IMR-90 (cell line): ENCODE data around the gene PTPRG. TPM values are rescaled to one million over a fixed set of nuclear protein-coding genes. Genes with fewer than 3 reads are reported as not detected.

Experiments used
- ATAC-seq: fragments of 200-7000 bp; cut with Tn5 transposase; 2 replicates; pipeline ENCODE4 v1.9.1; 2020; ENCODE audit warnings: low read depth, mild to moderate bottlenecking, moderate library complexity
- BruUV-seq: library from RNA; stranded (reverse); fragments of 400-500 nt; replicated peaks from 2 replicates; lab custom pipeline; 2021; lab: Mats Ljungman, UMichigan
- CTCF ChIA-PET: fragments of 300-600 bp; formaldehyde crosslinking; extraction: SDS; loops from one replicate; lab custom pipeline; 2021; ENCODE audit warnings: antibody characterized with exemption; lab: Yijun Ruan, JAX
- POLR2A ChIA-PET: fragments of 300-600 bp; sonication (Branson Sonifier 250); formaldehyde crosslinking; loops from one replicate; lab custom pipeline; 2022; ENCODE audit warnings: antibody characterized with exemption; ENCODE audit not compliant: unreplicated experiment; lab: Charles Lee
- DNase-seq: peaks from one replicate; pipeline ENCODE4 v3.0.0; 2013
- H2AFZ ChIP-seq: replicated peaks from 2 replicates; pipeline ENCODE3; 2013; ENCODE audit warnings: low read length, mild to moderate bottlenecking; ENCODE audit not compliant: poor library complexity
- H2AK5ac ChIP-seq: 2 replicates; pipeline ENCODE4 v1.6.1; 2013; ENCODE audit warnings: low read depth, low read length, inconsistent platforms
- H2AK9ac ChIP-seq: replicated peaks from 2 replicates; pipeline ENCODE3; 2013; ENCODE audit warnings: mild to moderate bottlenecking, low read depth, low read length, moderate library complexity; ENCODE audit not compliant: poor library complexity
- H2BK120ac ChIP-seq: 2 replicates; pipeline ENCODE4 v1.6.1; 2013; ENCODE audit warnings: low read depth, low read length, inconsistent platforms
- H2BK15ac ChIP-seq: 3 replicates; pipeline ENCODE4 v1.6.1; 2013; ENCODE audit warnings: low read depth, low read length, inconsistent platforms
- H2BK20ac ChIP-seq: 2 replicates; pipeline ENCODE4 v1.6.1; 2013; ENCODE audit warnings: low read depth, mild to moderate bottlenecking, inconsistent platforms, low read length, moderate library complexity
- H2BK5ac ChIP-seq: 2 replicates; pipeline ENCODE4 v1.6.1; 2013; ENCODE audit warnings: mild to moderate bottlenecking, low read depth, low read length, inconsistent platforms; ENCODE audit not compliant: poor library complexity, severe bottlenecking
- H3K14ac ChIP-seq: replicated peaks from 2 replicates; pipeline ENCODE4 v1.6.1; 2013; ENCODE audit warnings: low read depth, low read length, inconsistent platforms
- H3K18ac ChIP-seq: 2 replicates; pipeline ENCODE4 v1.6.1; 2013; ENCODE audit warnings: low read depth, low read length, control low read depth
- H3K23ac ChIP-seq: 2 replicates; pipeline ENCODE4 v1.6.1; 2013; ENCODE audit warnings: low read depth, low read length, inconsistent platforms
- H3K27ac ChIP-seq: 2 replicates; pipeline ENCODE4 v1.5.1; 2013; ENCODE audit warnings: mild to moderate bottlenecking, control low read depth, low read length; ENCODE audit not compliant: insufficient read depth
- H3K27me3 ChIP-seq: 2 replicates; pipeline ENCODE4 v1.6.1; 2013; ENCODE audit warnings: low read length; ENCODE audit not compliant: control insufficient read depth, insufficient read depth
- H3K36me3 ChIP-seq: 2 replicates; pipeline ENCODE4 v1.6.1; 2013; ENCODE audit warnings: low read length, mixed read lengths; ENCODE audit not compliant: control insufficient read depth, insufficient read depth
- H3K4ac ChIP-seq: 2 replicates; pipeline ENCODE4 v1.6.1; 2013; ENCODE audit warnings: low read depth, low read length, inconsistent platforms
- H3K4me1 ChIP-seq: 2 replicates; pipeline ENCODE4 v1.6.1; 2013; ENCODE audit warnings: low read length, mixed read lengths; ENCODE audit not compliant: control insufficient read depth, insufficient read depth
- H3K4me2 ChIP-seq: 2 replicates; pipeline ENCODE4 v1.6.1; 2013; ENCODE audit warnings: low read depth, mild to moderate bottlenecking, control low read depth, low read length, moderate library complexity
- H3K4me3 ChIP-seq: 2 replicates; pipeline ENCODE4 v1.5.1; 2013; ENCODE audit warnings: low read depth, mild to moderate bottlenecking, control low read depth, low read length, moderate library complexity; ENCODE audit not compliant: insufficient read depth
- H3K56ac ChIP-seq: 2 replicates; pipeline ENCODE4 v1.6.1; 2013; ENCODE audit warnings: low read length, inconsistent platforms; ENCODE audit not compliant: insufficient read depth; ENCODE audit errors: extremely low read depth
- H3K79me1 ChIP-seq, 2 experiments: 2 replicates each; pipeline ENCODE4 v1.6.1; 2013; ENCODE audit warnings: low read length in 2 of 2, inconsistent platforms in 1 of 2, low read depth in 1 of 2
- H3K9ac ChIP-seq: 2 replicates; pipeline ENCODE4 v1.6.1; 2013; ENCODE audit warnings: low read depth, low read length, control low read depth
- H3K9me1 ChIP-seq: 2 replicates; pipeline ENCODE4 v1.6.1; 2013; ENCODE audit warnings: low read length, inconsistent platforms; ENCODE audit not compliant: insufficient read depth
- H3K9me3 ChIP-seq: 2 replicates; pipeline ENCODE4 v1.6.1; 2013; ENCODE audit warnings: low read length; ENCODE audit not compliant: control insufficient read depth, insufficient read depth
- H4K20me1 ChIP-seq: 2 replicates; pipeline ENCODE4 v1.6.1; 2013; ENCODE audit warnings: low read length, inconsistent platforms; ENCODE audit not compliant: insufficient read depth
- H4K5ac ChIP-seq: 2 replicates; pipeline ENCODE4 v1.6.1; 2013; ENCODE audit warnings: mild to moderate bottlenecking, low read depth, low read length, control low read depth
- H4K8ac ChIP-seq, 2 experiments: 2 replicates each; pipeline ENCODE4 v1.6.1; 2013; ENCODE audit warnings: low read depth in 2 of 2, low read length in 2 of 2, control low read depth in 1 of 2, inconsistent platforms in 1 of 2
- H4K91ac ChIP-seq: 2 replicates; pipeline ENCODE4 v1.6.1; 2013; ENCODE audit warnings: low read depth, low read length, inconsistent platforms; ENCODE audit not compliant: insufficient read depth
- BHLHE40 ChIP-seq: fragments of 150-350 bp; IDR thresholded peaks from 2 replicates; pipeline ENCODE4 v1.6.1; 2016; ENCODE audit warnings: mild to moderate bottlenecking, low read depth, low read length
- CEBPB ChIP-seq: IDR thresholded peaks from 2 replicates; pipeline ENCODE4 v1.6.1; 2012; ENCODE audit warnings: low read depth, low read length, improper control_type of control experiment
- CHD1 ChIP-seq: IDR thresholded peaks from 2 replicates; pipeline ENCODE4 v1.6.1; 2012; ENCODE audit warnings: low read depth, low read length, improper control_type of control experiment
- CTCF ChIP-seq: conservative IDR thresholded peaks from 2 replicates; pipeline ENCODE4 v1.5.1; 2012; ENCODE audit warnings: mild to moderate bottlenecking, low read depth, low read length, improper control_type of control experiment
- ELK1 ChIP-seq: fragments of 150-350 bp; IDR thresholded peaks from 2 replicates; pipeline ENCODE4 v1.6.1; 2016; ENCODE audit warnings: low read depth, mild to moderate bottlenecking, low read length, moderate library complexity, borderline replicate concordance
- MAFK ChIP-seq: IDR thresholded peaks from 2 replicates; pipeline ENCODE4 v1.6.1; 2012; ENCODE audit warnings: low read depth, low read length, improper control_type of control experiment
- MAZ ChIP-seq: IDR thresholded peaks from 2 replicates; pipeline ENCODE4 v1.6.1; 2012; ENCODE audit warnings: low read depth, mild to moderate bottlenecking, low read length, improper control_type of control experiment, moderate library complexity, borderline replicate concordance
- MXI1 ChIP-seq: IDR thresholded peaks from 2 replicates; pipeline ENCODE4 v1.6.1; 2012; ENCODE audit warnings: low read depth, mild to moderate bottlenecking, low read length, moderate library complexity, borderline replicate concordance
- NFE2L2 ChIP-seq: fragments of 150-350 bp; IDR thresholded peaks from 2 replicates; pipeline ENCODE4 v1.6.1; 2016; ENCODE audit warnings: low read depth, mild to moderate bottlenecking, low read length
- POLR2A ChIP-seq: IDR thresholded peaks from 2 replicates; pipeline ENCODE4 v1.6.1; 2012; ENCODE audit warnings: mild to moderate bottlenecking, low read depth, low read length
- RAD21 ChIP-seq: IDR thresholded peaks from 2 replicates; pipeline ENCODE4 v1.6.1; 2012; ENCODE audit warnings: low read length, improper control_type of control experiment
- RFX5 ChIP-seq: IDR thresholded peaks from 2 replicates; pipeline ENCODE4 v1.8.0; 2012; ENCODE audit warnings: low read depth, mild to moderate bottlenecking, low read length, moderate library complexity
- SMC3 ChIP-seq: fragments of 150-350 bp; IDR thresholded peaks from 2 replicates; pipeline ENCODE4 v1.6.1; 2016; ENCODE audit warnings: low read depth, mild to moderate bottlenecking, antibody characterized with exemption, low read length, moderate library complexity
- USF2 ChIP-seq: fragments of 150-350 bp; IDR thresholded peaks from 2 replicates; pipeline ENCODE4 v1.6.1; 2017; ENCODE audit warnings: mild to moderate bottlenecking, antibody characterized with exemption, low read length, low read depth
- WGBS, 2 experiments: methylation state at CpG; one replicate each; pipeline versions ENCODE4 v1.1.5 to v1.1.7; 2013; ENCODE audit warnings: missing lambda C conversion rate in 2 of 2; ENCODE audit not compliant: insufficient read length in 1 of 2; ENCODE audit errors: extremely low coverage in 2 of 2; 5-methylcytosine and 5-hydroxymethylcytosine counted together
- dilution Hi-C: fragments of 300-500 bp; cut with HindIII; formaldehyde crosslinking; loops from one replicate; pipeline ENCODE4 v1.14.3; 2018; ENCODE audit warnings: low sequenced_read_pairs; ENCODE audit not compliant: unreplicated experiment
- in situ Hi-C: fragments of 300-500 bp; cut with MboI; formaldehyde crosslinking; loops from 3 replicates; pipeline ENCODE4 v1.14.3; 2019; ENCODE audit warnings: low sequenced_read_pairs, inconsistent platforms, mixed read lengths
- intact Hi-C: fragments of 100-400 bp; cut with micrococcal nuclease; formaldehyde crosslinking; loops from 2 replicates; pipeline ENCODE4 v1.10.0; 2022
- polyA plus RNA-seq, 3 experiments: library from polyadenylated mRNA; depleted of rRNA; stranded (reverse); fragments of >200 nt; gene quantifications; 2 replicates each; pipeline ENCODE4 v1.2.3, GENCODE V29; 2012; ENCODE audit warnings: low replicate concordance in 1 of 3
- total RNA-seq: library from RNA; depleted of rRNA; stranded (reverse); fragments of >200 nt; gene quantifications from 2 replicates; pipeline ENCODE4 v1.2.3, GENCODE V29; 2012

Gene PTPRG
- total and polyA plus RNA-seq, 2 of the 4 experiments (the other 2 are of a cell fraction), result 7.7 to 31.0 TPM

- Histone ChIP-seq H3K9ac (no peak overlapping the region), H3K18ac (no peak overlapping the region), H3K23ac (no peak overlapping the region), H4K20me1 (no peaks in the 10 kb centered on the region), H3K4me2 (no peak overlapping the region), H3K36me3 (no peaks in the 10 kb centered on the region; the same call in 1 of the 2 replicates), H2AFZ (no peak overlapping the region), H2BK120ac (peak overlapping the region; percentile 13; the same call in 1 of the 2 replicates), H3K27ac (no peak overlapping the region), H2BK5ac (no peak overlapping the region), H3K14ac (no peak overlapping the region), H3K4me3 (no peak overlapping the region), H4K5ac (no peak overlapping the region), H2BK15ac (no peak overlapping the region), H3K9me3 (no peaks in the 10 kb centered on the region), H3K56ac (no peak overlapping the region), H2AK5ac (no peak overlapping the region), H3K4ac (no peak overlapping the region), H2BK20ac (no peak overlapping the region), H2AK9ac (no peak overlapping the region), H3K4me1 (no peaks in the 10 kb centered on the region), H3K27me3 (no peaks in the 10 kb centered on the region), H3K79me1 (peaks cover 0 to 3% of the 10 kb centered on the region in 2 experiments; a peak in 1 of 4 replicates), H4K8ac (no peak overlapping the region; a peak in 1 of 4 replicates), H3K9me1 (no peaks in the 10 kb centered on the region; the same call in 1 of the 2 replicates), H4K91ac (no peak overlapping the region)
- TF ChIP-seq BHLHE40, result no peak
- no peak for TF ChIP-seq USF2
- no peak for TF ChIP-seq MAZ
- no peak for TF ChIP-seq POLR2A
- TF ChIP-seq MXI1, result no peak
- no peak for TF ChIP-seq ELK1
- no peak for TF ChIP-seq CEBPB
- TF ChIP-seq MAFK, result no peak
- no peak for TF ChIP-seq SMC3
- TF ChIP-seq NFE2L2, result no peak
- no peak for TF ChIP-seq CHD1
- TF ChIP-seq RAD21, result no peak
- TF ChIP-seq RFX5, result no peak
- no peak for TF ChIP-seq CTCF
- ChIA-PET POLR2A (no interaction called here), CTCF (no interaction called here)
- peak; percentile 24; the same call in 1 of the 2 replicates for ATAC-seq
- in situ Hi-C loops (no loop called here), dilution Hi-C loops (no loop called here), intact Hi-C loops (no loop called here)
- no TSS peak for BruUV-seq
- 95% methylated on average over 5 of the region's 6 CpGs; no CpG with 5 or more reads in 1 of the 2 experiments for WGBS, 2 experiments
- no peak for DNase-seq
Observed at GRCh38 chr3:62149539-62149938, 588.2 kb downstream of the PTPRG start.
